Measurements from ENCODE around the gene PNKP. TPM values are rescaled to one million over a fixed set of nuclear protein-coding genes. Genes with fewer than 3 reads are reported as not detected.

The PNKP gene
- total and polyA plus RNA-seq, 4 donors: 23.7 to 93.0 (median 70.8) TPM

- ATAC-seq (ENCODE audit: low FRiP score): no peak
- Histone ChIP-seq H3K36me3 (ENCODE audit: control insufficient read depth in 1 of 2, insufficient read depth in 2 of 2, low read length in 1 of 2) (no peaks in the 10 kb centered on the region), H3K4me1 (ENCODE audit: control insufficient read depth in 1 of 2, insufficient read depth in 2 of 2, low read length in 2 of 2) (no peaks in the 10 kb centered on the region), H3K9me3 (ENCODE audit: control insufficient read depth, low read length) (no peaks in the 10 kb centered on the region), H3K27ac (ENCODE audit: low read depth in 1 of 2, low read length in 2 of 2) (no peak overlapping the region), H3K4me3 (ENCODE audit: low read length in 2 of 2) (no peak overlapping the region), H3K27me3 (ENCODE audit: control insufficient read depth in 1 of 2, insufficient read depth in 2 of 2, low read length in 1 of 2) (no peaks in the 10 kb centered on the region)
- no peak for DNase-seq
- 78 to 82% methylated on average over 5 of the region's 5 CpGs for WGBS, 2 donors
- intact Hi-C loops (cut with DNase I): no loop called here
Observed at GRCh38 chr19:49857838-49858087, 9.6 kb downstream of the PNKP start.

- H3K9me3 ChIP-seq (ENCODE audit: control insufficient read depth, low read length): no peaks in the 10 kb centered on the region
- WGBS, 2 donors: 90% methylated on average over 26 of the region's 26 CpGs
- intact Hi-C loops (cut with DNase I): no loop called here
Observed at GRCh38 chr19:49857061-49857837, 10.1 kb downstream of the PNKP start.

GRCh38 chr19:49856574-49857021 lies 10.8 kb downstream of the PNKP start:
- Histone ChIP-seq H3K4me3 (ENCODE audit: low read length in 2 of 2) (no peak overlapping the region), H3K27me3 (ENCODE audit: control insufficient read depth in 1 of 2, insufficient read depth in 2 of 2, low read length in 1 of 2) (no peaks in the 10 kb centered on the region), H3K27ac (ENCODE audit: low read depth in 1 of 2, low read length in 2 of 2) (no peak overlapping the region), H3K9me3 (ENCODE audit: control insufficient read depth, low read length) (no peaks in the 10 kb centered on the region), H3K36me3 (ENCODE audit: control insufficient read depth in 1 of 2, insufficient read depth in 2 of 2, low read length in 1 of 2) (no peaks in the 10 kb centered on the region), H3K4me1 (ENCODE audit: control insufficient read depth in 1 of 2, insufficient read depth in 2 of 2, low read length in 2 of 2) (no peaks in the 10 kb centered on the region)
- 90 to 91% methylated on average over 17 to 18 of the region's 18 CpGs for WGBS, 2 donors
- no peak for DNase-seq
- no peak for ATAC-seq (ENCODE audit: low FRiP score)
- intact Hi-C loops (cut with DNase I): no loop called here

More at GRCh38 chr19:49857061-49857837, 10.1 kb downstream of the PNKP start:
- Histone ChIP-seq H3K27ac (ENCODE audit: low read depth in 1 of 2, low read length in 2 of 2) (no peak overlapping the region), H3K36me3 (ENCODE audit: control insufficient read depth in 1 of 2, insufficient read depth in 2 of 2, low read length in 1 of 2) (no peaks in the 10 kb centered on the region), H3K4me1 (ENCODE audit: control insufficient read depth in 1 of 2, insufficient read depth in 2 of 2, low read length in 2 of 2) (no peaks in the 10 kb centered on the region), H3K27me3 (ENCODE audit: control insufficient read depth in 1 of 2, insufficient read depth in 2 of 2, low read length in 1 of 2) (no peaks in the 10 kb centered on the region), H3K4me3 (ENCODE audit: low read length in 2 of 2) (no peak overlapping the region)
- DNase-seq (no peak), ATAC-seq (ENCODE audit: low FRiP score) (no peak)

- 79 to 80% methylated on average over 21 of the region's 21 CpGs for WGBS, 2 donors
- Histone ChIP-seq H3K9me3 (ENCODE audit: control insufficient read depth, low read length) (no peaks in the 10 kb centered on the region), H3K27me3 (ENCODE audit: control insufficient read depth in 1 of 2, insufficient read depth in 2 of 2, low read length in 1 of 2) (no peaks in the 10 kb centered on the region), H3K4me3 (ENCODE audit: low read length in 2 of 2) (no peak overlapping the region), H3K27ac (ENCODE audit: low read depth in 1 of 2, low read length in 2 of 2) (no peak overlapping the region), H3K4me1 (ENCODE audit: control insufficient read depth in 1 of 2, insufficient read depth in 2 of 2, low read length in 2 of 2) (no peaks in the 10 kb centered on the region), H3K36me3 (ENCODE audit: control insufficient read depth in 1 of 2, insufficient read depth in 2 of 2, low read length in 1 of 2) (no peaks in the 10 kb centered on the region)
- intact Hi-C loops (cut with DNase I): no loop called here
- no peak for ATAC-seq (ENCODE audit: low FRiP score)
- no peak for DNase-seq
Observed at GRCh38 chr19:49855676-49856573, 11.5 kb downstream of the PNKP start.

GRCh38 chr19:49855277-49855675 lies 12.1 kb downstream of the PNKP start:
- no peak overlapping the region for H3K27ac ChIP-seq (ENCODE audit: low read depth in 1 of 2, low read length in 2 of 2)
- no peaks in the 10 kb centered on the region for H3K27me3 ChIP-seq (ENCODE audit: control insufficient read depth in 1 of 2, insufficient read depth in 2 of 2, low read length in 1 of 2)
- H3K4me1 ChIP-seq (ENCODE audit: control insufficient read depth in 1 of 2, insufficient read depth in 2 of 2, low read length in 2 of 2): no peaks in the 10 kb centered on the region
- intact Hi-C loops (cut with DNase I): no loop called here
- H3K4me3 ChIP-seq (ENCODE audit: low read length in 2 of 2): no peak overlapping the region
- H3K36me3 ChIP-seq (ENCODE audit: control insufficient read depth in 1 of 2, insufficient read depth in 2 of 2, low read length in 1 of 2): no peaks in the 10 kb centered on the region
- WGBS, 2 donors: 82 to 86% methylated on average over 12 of the region's 12 CpGs
- ATAC-seq (ENCODE audit: low FRiP score) (no peak), DNase-seq (no peak)
- no peaks in the 10 kb centered on the region for H3K9me3 ChIP-seq (ENCODE audit: control insufficient read depth, low read length)

- H3K36me3 ChIP-seq (ENCODE audit: control insufficient read depth in 1 of 2, insufficient read depth in 2 of 2, low read length in 1 of 2): no peaks in the 10 kb centered on the region
- H3K4me3 ChIP-seq (ENCODE audit: low read length in 2 of 2): no peak overlapping the region
- ATAC-seq (ENCODE audit: low FRiP score): no peak
- H3K9me3 ChIP-seq (ENCODE audit: control insufficient read depth, low read length): no peaks in the 10 kb centered on the region
- WGBS, 2 donors: 84 to 85% methylated on average over 39 of the region's 39 CpGs
- DNase-seq: no peak
- H3K27ac ChIP-seq (ENCODE audit: low read depth in 1 of 2, low read length in 2 of 2): no peak overlapping the region
- H3K27me3 ChIP-seq (ENCODE audit: control insufficient read depth in 1 of 2, insufficient read depth in 2 of 2, low read length in 1 of 2): no peaks in the 10 kb centered on the region
- H3K4me1 ChIP-seq (ENCODE audit: control insufficient read depth in 1 of 2, insufficient read depth in 2 of 2, low read length in 2 of 2): no peaks in the 10 kb centered on the region
- intact Hi-C loops (cut with DNase I): loop anchor here in 1 of 2 donors (5.0 kb wide), 1 partner anchor 37 kb away; the partner anchor contains the start of gene MED25
Observed at GRCh38 chr19:49854378-49855263, 12.8 kb downstream of the PNKP start.

- Histone ChIP-seq H3K9me3 (ENCODE audit: control insufficient read depth, low read length) (no peaks in the 10 kb centered on the region), H3K4me3 (ENCODE audit: low read length in 2 of 2) (no peak overlapping the region), H3K27ac (ENCODE audit: low read depth in 1 of 2, low read length in 2 of 2) (no peak overlapping the region), H3K36me3 (ENCODE audit: control insufficient read depth in 1 of 2, insufficient read depth in 2 of 2, low read length in 1 of 2) (no peaks in the 10 kb centered on the region), H3K27me3 (ENCODE audit: control insufficient read depth in 1 of 2, insufficient read depth in 2 of 2, low read length in 1 of 2) (no peaks in the 10 kb centered on the region), H3K4me1 (ENCODE audit: control insufficient read depth in 1 of 2, insufficient read depth in 2 of 2, low read length in 2 of 2) (no peaks in the 10 kb centered on the region)
- 84 to 87% methylated on average over 10 of the region's 10 CpGs for WGBS, 2 donors
- ATAC-seq (ENCODE audit: low FRiP score) (no peak), DNase-seq (no peak)
- intact Hi-C loops (cut with DNase I): loop anchor here in 1 of 2 donors (5.0 kb wide), 1 partner anchor 37 kb away; the partner anchor contains the start of gene MED25
Observed at GRCh38 chr19:49853852-49854377, 13.5 kb downstream of the PNKP start.

GRCh38 chr19:49852631-49853126 lies 14.7 kb downstream of the PNKP start:
- Histone ChIP-seq H3K27ac (ENCODE audit: low read depth in 1 of 2, low read length in 2 of 2) (no peak overlapping the region), H3K4me1 (ENCODE audit: control insufficient read depth in 1 of 2, insufficient read depth in 2 of 2, low read length in 2 of 2) (no peaks in the 10 kb centered on the region), H3K4me3 (ENCODE audit: low read length in 2 of 2) (no peak overlapping the region), H3K36me3 (ENCODE audit: control insufficient read depth in 1 of 2, insufficient read depth in 2 of 2, low read length in 1 of 2) (no peaks in the 10 kb centered on the region), H3K9me3 (ENCODE audit: control insufficient read depth, low read length) (no peaks in the 10 kb centered on the region), H3K27me3 (ENCODE audit: control insufficient read depth in 1 of 2, insufficient read depth in 2 of 2, low read length in 1 of 2) (no peaks in the 10 kb centered on the region)
- DNase-seq (no peak), ATAC-seq (ENCODE audit: low FRiP score) (no peak)
- WGBS, 2 donors: 71 to 78% methylated on average over 14 of the region's 14 CpGs
- intact Hi-C loops (cut with DNase I): loop anchor here in 1 of 2 donors (5.0 kb wide), 1 partner anchor 35 kb away; the partner anchor contains the start of gene MED25

All from aorta (tissue), 5 donors.